Lung (tissue), 12 donors: ENCODE results near the gene DLG4. TPM values are rescaled to one million over a fixed set of nuclear protein-coding genes. Genes with fewer than 3 reads are reported as not detected.
"Not testable (repeated sequence)": the region's sequence is repeated elsewhere in the genome, so short reads cannot be mapped to it uniquely, and the experiment has no call there.

Experiments used
- ATAC-seq: fragments of 200-7000 bp; cut with Tn5 transposase; one replicate; pipeline ENCODE4 v1.9.1; 2020; ENCODE audit warnings: moderate number of reproducible peaks; ENCODE audit not compliant: insufficient read depth, low FRiP score
- DNase-seq, 3 donors: peaks; one replicate each; pipeline ENCODE4 v3.0.0-alpha.2; 2013 to 2017
- H3K27ac ChIP-seq, 2 donors: one replicate each; pipeline ENCODE4 v1.5.1; 2013; ENCODE audit warnings: mild to moderate bottlenecking in 2 of 2, moderate library complexity in 2 of 2, control low read depth in 1 of 2, inconsistent platforms in 1 of 2, low read depth in 1 of 2, low read length in 1 of 2
- H3K27me3 ChIP-seq, 3 donors: one replicate each; pipeline ENCODE4 v1.5.1; 2013; ENCODE audit warnings: low read length in 2 of 3; ENCODE audit not compliant: control insufficient read depth in 3 of 3, insufficient read depth in 3 of 3
- H3K36me3 ChIP-seq, 4 donors: one replicate each; pipeline ENCODE4 v1.5.1; 2013; ENCODE audit warnings: low read length in 4 of 4, mild to moderate bottlenecking in 1 of 4, moderate library complexity in 1 of 4; ENCODE audit not compliant: control insufficient read depth in 4 of 4, insufficient read depth in 4 of 4
- H3K4me1 ChIP-seq, 5 donors: one replicate each; pipeline ENCODE4 v1.5.1; 2013; ENCODE audit warnings: low read length in 5 of 5, mild to moderate bottlenecking in 2 of 5, moderate library complexity in 1 of 5; ENCODE audit not compliant: control insufficient read depth in 5 of 5, insufficient read depth in 5 of 5
- H3K4me3 ChIP-seq: one replicate; pipeline ENCODE4 v1.5.1; 2013; ENCODE audit warnings: mild to moderate bottlenecking, control low read depth, moderate library complexity
- H3K9ac ChIP-seq, 2 donors: one replicate each; pipeline ENCODE4 v1.5.1; 2013; ENCODE audit warnings: low read length in 2 of 2, control low read depth in 1 of 2; ENCODE audit not compliant: insufficient read depth in 1 of 2
- H3K9me3 ChIP-seq, 4 donors: one replicate each; pipeline ENCODE4 v1.5.1; 2013; ENCODE audit warnings: low read length in 3 of 4, mild to moderate bottlenecking in 1 of 4, moderate library complexity in 1 of 4; ENCODE audit not compliant: control insufficient read depth in 4 of 4, insufficient read depth in 3 of 4
- CTCF ChIP-seq: IDR thresholded peaks from 2 replicates; pipeline ENCODE4 v1.5.1; 2012; ENCODE audit warnings: mild to moderate bottlenecking; ENCODE audit errors: control extremely low read depth, extremely low read depth
- WGBS, 2 donors: extraction: QIAGEN DNeasy Blood & Tissue Kit; methylation state at CpG; one replicate each; pipeline ENCODE4 v1.1.7; 2013; 5-methylcytosine and 5-hydroxymethylcytosine counted together
- polyA plus RNA-seq, 2 donors: library from polyadenylated mRNA; stranded (reverse); fragments of 200-250 nt; gene quantifications; one replicate each; pipeline ENCODE4 v1.2.1, GENCODE V29; 2013
- total RNA-seq, 2 donors: library from RNA; depleted of rRNA in 1 of 2; stranded (reverse); fragments of >200 nt in 1 of 2; gene quantifications; one replicate each; pipeline ENCODE4 v1.2.1, GENCODE V29; 2014 to 2021
- donor health status: control.
- donor health status: control.
- donor health status: Bipolar disorder and iron deficiency.
- donor health status: healthy.
- donor health status: DM: yes; HTN: yes; CAD: no.

DLG4 gene
- total and polyA plus RNA-seq, 4 donors: 10.0 to 20.1 (median 15.2) TPM

- H3K27me3 ChIP-seq: no peaks in the 10 kb centered on the region
- no peak overlapping the region for H3K9ac ChIP-seq
- DNase-seq (peak in 1 of 3 donors; percentile 37), ATAC-seq (no peak)
- H3K27ac ChIP-seq: no peak overlapping the region
- H3K9me3 ChIP-seq: peaks cover 0 to 5% (median 0%) of the 10 kb centered on the region in 4 donors
- 16 to 55% methylated on average over 4 of the region's 4 CpGs for WGBS, 2 donors
- TF ChIP-seq CTCF: no peak
- H3K36me3 ChIP-seq: no peaks in the 10 kb centered on the region
- H3K4me3 ChIP-seq: no peak overlapping the region
- no peaks in the 10 kb centered on the region for H3K4me1 ChIP-seq
Observed at GRCh38 chr17:7167832-7168231, 51.8 kb downstream of the DLG4 start.

- Histone ChIP-seq H3K4me1 (no peaks in the 10 kb centered on the region), H3K9ac (no peak overlapping the region), H3K27me3 (no peaks in the 10 kb centered on the region), H3K9me3 (peaks cover 0 to 5% (median 0%) of the 10 kb centered on the region in 4 donors), H3K27ac (no peak overlapping the region), H3K4me3 (no peak overlapping the region), H3K36me3 (no peaks in the 10 kb centered on the region)
- TF ChIP-seq CTCF: no peak
- 94 to 96% methylated on average over 7 of the region's 7 CpGs for WGBS, 2 donors
- ATAC-seq (no peak), DNase-seq (no peak)
Observed at GRCh38 chr17:7166873-7167272, 52.8 kb downstream of the DLG4 start.

GRCh38 chr17:7159571-7159970, 60.1 kb downstream of the DLG4 start:
- not testable (repeated sequence) for ATAC-seq, H3K27ac ChIP-seq, H3K4me1 ChIP-seq, H3K9me3 ChIP-seq, DNase-seq, H3K9ac ChIP-seq, H3K4me3 ChIP-seq, H3K36me3 ChIP-seq, H3K27me3 ChIP-seq
- WGBS, 2 donors: 70 to 75% methylated on average over 10 of the region's 10 CpGs

GRCh38 chr17:7158424-7158823, 61.2 kb downstream of the DLG4 start:
- not testable (repeated sequence) for DNase-seq, H3K36me3 ChIP-seq, H3K4me3 ChIP-seq, H3K27me3 ChIP-seq, H3K9ac ChIP-seq, H3K9me3 ChIP-seq, H3K4me1 ChIP-seq, ATAC-seq, H3K27ac ChIP-seq
- 68 to 78% methylated on average over 10 of the region's 10 CpGs for WGBS, 2 donors
